HG03135 (cell line): ENCODE data around the gene SH3RF3.

Experiments
- ATAC-seq: cut with Tn5 transposase; IDR thresholded peaks from one replicate; pipeline ENCODE4 v1.9.1; 2021; ENCODE audit warnings: mild to moderate bottlenecking, moderate library complexity; ENCODE audit not compliant: unreplicated experiment

The SH3RF3 gene

DNA sequence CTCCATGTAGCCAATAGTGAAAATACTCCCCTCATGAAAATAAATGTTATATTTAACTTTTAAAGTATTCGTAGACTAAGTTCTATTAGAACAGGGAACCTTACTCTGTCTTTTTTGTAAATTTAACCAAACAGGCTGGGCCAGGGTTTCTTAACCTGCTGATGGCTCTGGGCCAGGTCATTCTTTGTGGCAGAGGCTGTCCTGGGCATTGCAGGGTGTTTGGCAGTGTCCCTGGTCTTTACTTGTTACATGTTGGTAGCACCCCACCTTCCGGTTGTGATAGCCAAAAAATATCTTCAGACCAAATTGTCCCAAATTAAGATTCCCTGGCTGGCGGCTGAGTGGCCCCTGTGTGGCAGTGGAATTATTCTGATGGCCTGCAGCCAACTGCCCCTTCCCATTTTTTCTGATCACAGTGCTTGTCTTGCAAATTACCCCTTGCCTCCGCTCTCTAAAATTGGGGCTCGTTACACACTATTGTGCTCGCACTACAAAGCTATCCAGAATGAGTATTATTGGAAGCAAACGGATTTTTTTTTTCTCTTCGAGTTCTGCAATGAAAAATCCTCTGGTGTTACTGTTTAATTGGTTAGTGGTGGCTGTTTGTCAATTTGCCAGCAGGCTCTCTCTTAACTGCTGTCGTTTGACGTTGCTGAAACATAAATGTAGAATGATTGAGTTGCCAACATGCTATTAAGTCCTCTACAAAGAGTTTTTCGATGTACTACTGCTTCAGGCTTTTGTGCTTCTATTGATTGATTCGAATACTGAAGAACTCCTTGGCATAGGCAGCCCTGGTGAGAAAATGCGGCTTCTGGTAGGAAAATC lies 216.9 kb downstream of the SH3RF3 start:
- no peak for ATAC-seq

DNA sequence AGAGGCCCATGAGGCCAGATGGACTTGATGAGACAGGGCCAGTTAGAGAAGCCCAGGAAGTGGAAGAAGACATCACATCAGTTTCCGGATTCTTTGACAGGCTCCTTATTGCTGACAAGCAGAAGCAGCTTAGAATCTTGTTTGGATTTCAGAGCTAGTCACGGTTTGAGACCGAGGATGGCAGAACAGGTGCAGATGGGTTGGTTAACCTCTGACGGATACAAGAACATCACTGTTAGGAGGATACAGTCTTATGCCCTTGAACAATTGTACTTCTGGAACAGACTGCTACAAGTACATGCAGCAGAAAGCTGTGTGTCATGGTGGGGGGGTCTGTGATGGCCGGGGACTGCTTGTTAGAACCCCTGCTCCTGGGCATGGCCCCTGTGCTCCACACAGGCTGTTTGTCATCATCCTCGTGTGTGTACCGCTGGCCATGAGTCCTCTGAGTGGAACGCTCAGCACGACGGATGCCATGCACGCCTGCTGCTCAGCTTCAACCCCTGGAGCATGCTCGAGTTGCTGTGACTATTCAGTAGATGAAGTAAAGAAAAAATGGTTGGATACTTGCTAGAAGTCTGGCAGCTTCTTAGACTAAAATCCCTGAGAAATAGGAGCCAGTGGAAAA lies 217.7 kb downstream of the SH3RF3 start:
- no peak for ATAC-seq

DNA sequence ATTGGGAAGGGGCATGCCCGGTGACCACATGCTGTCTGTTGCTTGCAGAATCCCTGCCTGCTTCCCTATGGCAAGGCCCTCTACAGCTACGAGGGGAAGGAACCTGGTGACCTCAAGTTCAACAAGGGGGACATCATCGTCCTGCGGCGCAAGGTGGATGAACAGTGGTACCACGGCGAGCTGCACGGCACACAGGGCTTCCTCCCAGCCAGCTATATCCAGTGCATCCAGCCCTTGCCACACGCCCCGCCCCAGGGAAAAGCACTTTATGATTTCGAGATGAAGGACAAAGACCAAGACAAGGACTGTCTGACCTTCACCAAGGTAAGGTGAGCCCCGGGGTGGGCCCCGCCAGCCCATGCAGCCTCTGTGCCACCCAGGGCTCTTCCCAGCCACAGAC lies 218.6 kb downstream of the SH3RF3 start:
- no peak for ATAC-seq

DNA sequence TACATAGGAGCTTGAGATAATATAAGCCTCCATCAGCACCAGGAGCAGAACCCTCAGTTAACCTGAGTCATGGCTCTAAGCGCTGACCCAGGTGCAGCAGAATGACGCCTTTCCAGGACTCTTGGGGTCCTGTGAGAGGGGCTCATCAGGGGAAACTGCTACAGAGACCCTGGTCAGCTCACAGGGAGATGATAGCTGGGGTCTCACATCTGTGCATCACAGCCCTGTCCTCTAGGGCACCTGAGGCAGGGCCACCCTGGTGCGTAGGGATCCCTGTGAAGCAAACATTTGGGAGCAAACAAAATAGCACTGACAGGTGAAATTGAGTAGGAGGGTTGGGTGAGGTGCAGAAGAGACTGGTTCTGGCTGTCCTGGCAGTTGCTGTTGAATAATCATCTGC lies 219.2 kb downstream of the SH3RF3 start:
- ATAC-seq: no peak

DNA sequence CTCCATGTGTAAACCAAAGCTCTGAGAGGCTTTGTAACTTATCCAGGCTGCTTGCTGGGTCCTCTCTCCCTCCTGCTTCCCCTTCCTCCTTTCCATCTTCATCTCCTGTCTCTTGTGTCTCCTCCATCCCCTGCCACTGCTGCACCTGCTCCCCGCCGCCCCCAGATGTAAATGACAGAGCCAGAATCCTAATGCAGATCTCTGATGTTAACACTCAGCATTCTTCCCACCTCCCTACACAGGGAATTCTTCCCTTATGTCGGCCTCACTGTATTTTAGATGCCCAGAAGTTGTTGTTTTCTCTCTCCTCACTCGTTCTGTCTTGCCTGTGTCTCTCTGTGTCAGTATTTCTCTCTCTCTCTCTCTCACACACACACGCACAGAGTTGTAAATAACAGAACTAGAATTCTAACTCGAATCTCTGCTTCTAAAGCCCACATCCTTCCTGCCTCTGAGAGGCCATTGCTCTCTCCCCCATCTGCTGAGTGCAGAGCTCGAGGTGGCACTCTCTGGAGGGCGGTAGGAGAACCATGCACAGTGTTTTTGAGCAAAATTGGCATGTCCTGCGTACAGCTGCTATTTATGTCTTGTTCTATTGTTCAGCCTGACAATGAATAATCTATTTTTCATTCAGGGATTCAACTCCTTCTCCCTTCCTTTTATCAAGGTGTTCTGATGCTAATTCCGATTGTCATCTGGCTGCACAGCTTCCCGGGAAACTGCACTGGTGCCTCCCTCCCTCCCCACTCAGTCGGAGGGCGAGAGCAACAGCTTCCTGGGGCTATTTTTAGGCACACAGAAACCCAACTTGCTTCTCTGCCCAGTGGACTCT lies 219.9 kb downstream of the SH3RF3 start:
- ATAC-seq: peak; percentile 81

DNA sequence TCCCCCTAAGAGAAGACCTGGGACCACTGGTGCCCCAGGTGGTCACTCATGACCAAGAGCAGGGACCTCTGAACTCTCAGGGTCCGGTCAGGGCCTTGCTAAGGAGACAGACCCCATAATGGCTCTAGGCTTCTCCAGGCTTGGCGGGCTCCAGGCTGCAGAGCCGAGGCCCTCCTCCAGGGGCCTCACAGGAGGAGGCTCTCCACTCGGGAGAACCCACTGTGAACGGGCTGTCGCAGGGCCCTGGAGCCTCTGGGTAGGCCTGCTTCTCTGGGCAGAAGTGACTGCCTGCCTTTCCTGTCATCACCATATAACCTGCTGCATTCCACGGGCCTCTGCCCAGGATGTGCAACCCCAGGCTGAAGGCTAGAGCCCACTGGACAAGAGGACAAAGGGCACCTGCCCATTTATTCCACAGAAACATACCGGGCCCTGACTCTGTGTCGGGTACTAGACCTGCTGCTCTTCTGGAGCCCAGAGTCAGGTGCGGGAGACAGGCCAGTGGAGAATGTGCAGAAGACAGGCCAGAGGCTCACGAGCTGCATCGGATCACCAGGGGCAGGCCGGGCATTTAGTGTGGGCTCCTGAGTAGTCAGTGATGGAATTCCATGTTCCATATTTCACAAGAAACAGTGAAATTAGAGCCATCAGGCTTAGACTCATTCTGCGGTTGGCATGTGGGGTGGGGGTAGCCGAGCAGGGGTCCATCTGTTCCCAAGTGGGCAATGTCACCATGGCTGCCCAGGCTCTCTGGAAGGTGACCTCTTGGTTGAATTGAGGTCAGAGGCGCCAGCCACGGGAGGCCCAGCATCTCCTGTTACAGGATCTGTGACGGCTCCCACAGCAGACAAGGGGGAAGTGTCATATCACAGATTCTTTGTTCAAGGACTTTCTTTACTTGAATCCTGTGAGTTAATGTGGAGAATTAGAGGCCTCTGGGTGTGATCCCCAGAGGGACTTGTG lies 220.8 kb downstream of the SH3RF3 start:
- ATAC-seq: no peak

DNA sequence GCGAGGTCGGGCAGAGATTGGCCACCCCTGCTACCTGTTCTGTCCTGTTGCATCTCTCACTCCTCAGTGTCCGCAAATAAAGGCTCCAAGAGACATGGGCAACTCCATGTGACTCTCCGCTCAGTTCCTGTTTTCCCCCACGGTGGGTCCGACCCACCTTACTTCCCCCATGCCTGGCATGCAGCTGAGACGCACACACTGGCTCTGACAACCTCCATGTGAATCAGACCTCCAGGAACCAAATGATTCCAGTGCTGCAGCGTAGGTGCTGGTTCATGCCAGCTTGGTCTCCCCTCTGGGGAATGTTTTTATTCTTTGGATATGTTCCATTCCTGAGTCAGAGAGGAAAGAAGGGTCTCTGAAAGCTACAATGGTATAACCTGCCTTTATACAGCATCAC lies 221.5 kb downstream of the SH3RF3 start:
- ATAC-seq: no peak

DNA sequence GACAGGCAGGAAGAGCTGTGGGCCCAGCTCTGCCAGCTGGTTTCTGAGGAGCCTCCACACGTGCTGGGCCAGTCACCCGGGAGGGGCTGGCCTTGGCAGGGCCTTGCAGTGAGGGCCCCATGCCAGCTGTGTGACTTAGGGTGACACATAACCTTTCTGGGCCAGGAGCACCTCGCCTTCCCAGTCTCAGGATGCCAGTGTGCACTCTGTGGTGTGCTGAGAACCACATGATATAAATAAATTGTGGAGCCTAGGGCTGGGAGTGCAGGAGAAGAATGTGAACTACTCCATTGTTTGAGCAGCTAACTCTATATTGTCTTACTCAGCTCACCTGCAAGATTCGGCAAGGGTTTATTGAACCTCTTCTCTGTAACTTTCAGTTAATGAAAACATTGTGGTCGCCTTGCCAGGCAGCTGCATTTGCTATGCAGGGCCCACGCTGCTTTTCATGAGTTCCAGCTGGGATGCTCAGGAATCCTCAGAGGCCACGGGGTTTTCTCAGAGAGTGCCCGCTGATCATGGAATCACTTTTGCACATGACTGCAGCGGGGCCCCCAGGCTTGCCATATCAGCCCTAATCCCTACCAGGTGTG lies 222.3 kb downstream of the SH3RF3 start:
- ATAC-seq: no peak

DNA sequence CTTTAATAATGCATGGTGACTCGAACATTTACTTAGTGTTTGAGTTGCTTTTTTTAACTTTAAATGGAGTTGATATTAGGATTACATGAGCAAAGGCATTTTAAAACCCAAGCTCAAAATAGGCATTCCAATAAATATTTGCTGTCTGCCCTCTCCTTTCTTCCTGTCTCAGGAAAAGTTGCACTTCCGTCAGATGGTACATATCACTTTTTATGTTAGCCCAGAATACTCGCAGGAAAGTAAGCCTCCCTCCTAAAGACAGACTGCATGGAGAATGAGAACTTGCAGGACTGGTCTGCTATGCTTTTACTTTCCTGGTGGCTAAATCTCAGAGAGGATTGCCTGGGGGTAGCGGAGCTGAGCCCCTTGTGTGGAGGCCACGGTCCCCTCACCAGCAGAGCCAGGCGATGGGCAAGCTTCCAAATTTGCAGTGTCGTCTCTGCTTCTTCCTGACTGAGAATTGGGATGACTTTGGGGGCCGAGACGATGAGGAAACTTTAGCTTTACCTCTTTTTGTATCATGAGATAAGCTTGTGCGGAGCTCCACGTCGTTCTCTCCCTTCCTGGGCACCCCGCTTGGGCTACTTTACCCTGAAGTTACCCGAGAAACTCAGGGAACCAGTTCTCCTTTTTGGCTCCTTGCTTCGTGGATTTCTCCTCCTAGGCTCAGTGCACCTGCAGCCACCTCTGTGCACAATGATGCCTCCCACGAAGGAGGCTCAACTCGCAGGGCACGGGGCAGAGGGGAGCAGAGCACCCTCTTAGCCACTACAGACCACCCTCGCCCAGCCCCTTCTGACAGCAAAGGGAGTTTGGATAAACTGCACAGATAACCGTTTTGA lies 223.3 kb downstream of the SH3RF3 start:
- ATAC-seq: no peak

DNA sequence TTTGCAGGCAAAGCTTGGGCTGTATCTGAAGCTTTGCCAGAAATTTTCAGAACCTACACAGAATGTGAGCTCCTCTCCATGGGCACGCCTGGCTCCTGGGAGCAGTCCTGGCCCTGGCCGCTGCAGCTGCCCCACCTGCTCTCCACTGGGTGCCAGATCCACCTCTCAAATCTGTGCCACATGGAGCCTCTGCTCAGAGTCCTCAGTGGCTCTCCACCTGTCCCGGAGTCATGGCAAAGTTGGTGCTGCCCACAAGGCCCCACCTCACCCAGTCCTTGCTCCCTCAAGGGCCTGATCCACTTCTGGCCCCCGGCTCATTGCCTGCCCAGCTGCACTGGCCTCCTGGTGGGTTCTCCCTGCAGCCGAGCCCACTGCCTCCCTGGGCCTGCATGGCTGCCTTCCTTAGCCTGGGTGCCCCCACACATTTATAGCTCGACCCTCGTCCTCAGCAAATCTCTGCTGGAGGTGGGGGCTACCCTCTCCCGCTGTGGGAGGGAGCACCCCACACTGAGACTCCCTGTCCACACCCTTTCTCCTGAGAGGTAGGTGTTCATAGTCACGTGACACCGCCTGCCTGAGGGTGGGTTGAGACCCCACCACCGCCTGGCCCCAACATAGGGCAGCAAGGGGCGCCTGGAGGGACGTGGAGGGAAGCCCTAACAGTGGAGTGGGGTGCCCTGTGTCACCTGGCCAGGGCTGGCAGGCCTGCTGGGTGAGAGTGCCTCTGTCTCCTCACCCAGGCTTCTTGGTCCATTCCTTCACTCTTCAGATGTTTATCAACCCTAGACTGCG lies 224.1 kb downstream of the SH3RF3 start:
- ATAC-seq: no peak

DNA sequence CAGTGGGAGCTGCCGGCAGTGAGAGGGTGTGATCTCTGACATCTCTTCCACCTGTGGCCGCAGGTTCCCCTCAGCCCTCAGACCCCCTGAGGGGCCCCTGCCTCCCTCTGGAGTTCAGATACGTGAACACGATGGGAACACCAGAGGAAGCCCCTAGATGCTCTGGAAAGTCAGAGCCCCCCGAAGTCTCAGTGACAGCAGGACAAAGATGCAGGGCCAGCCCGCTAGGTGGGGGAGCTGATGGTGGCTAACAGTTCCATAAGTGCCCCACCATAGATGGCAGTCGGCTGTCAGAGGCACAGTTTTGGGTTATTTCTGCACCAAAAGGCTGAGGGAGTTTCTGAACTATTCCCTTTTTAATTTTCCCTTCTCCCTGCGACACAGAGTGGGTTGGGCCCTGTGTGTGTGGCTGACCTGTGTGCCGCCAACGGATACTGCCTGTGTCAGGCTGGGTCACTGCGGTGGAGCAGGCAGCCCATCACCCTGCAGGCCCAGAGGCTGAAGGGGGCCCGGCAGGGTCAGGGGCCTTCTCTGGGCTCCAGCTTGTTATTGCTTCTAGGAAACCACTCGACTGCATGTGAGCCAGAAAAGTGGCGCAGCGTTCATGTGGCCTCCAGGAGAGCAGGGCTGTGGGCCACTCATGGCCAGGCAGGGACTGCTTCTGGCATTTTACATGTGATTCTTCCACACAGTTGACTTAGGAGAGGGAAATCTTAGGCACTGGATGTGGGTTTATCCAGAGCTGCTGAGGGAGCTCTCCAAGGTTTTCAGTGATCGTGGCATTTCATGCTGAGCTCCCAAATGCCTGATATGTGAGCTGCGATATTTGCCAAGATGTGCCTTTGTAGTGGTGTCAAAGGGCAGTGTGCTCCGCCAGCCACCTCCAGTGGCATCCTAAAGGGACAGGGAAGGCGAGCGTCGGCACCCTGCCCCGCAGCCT lies 225.1 kb downstream of the SH3RF3 start:
- ATAC-seq: no peak

DNA sequence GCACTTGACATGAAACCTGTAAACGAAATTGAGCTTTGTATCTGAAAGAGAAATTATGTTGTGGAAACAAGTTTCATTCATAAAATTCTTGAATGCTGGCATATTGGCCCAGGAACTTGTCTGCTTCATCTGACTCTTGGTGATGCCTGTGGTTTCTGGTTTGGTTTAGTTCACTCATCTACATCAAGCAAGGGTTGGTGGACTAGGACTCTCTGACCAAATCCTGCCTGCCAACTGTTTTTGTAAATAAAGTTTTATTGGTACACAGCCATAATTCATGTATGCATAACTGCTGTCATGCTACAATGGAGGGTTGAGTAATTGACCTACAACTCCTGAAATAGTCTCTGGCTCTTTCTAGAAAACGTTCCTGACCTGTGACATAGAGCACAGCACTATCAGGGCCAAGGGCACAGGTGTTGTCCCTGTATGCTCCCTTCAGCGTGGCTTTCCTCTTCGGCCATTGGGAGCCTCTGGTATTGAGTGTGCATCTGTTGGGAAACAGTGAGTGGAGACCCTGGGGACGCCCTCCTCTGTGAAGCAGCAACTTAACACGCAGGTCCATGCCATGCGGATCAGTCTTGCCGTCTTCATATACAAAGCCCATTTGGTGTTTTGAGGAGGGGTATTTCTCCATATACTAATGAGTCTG lies 226.3 kb downstream of the SH3RF3 start:
- no peak for ATAC-seq

DNA sequence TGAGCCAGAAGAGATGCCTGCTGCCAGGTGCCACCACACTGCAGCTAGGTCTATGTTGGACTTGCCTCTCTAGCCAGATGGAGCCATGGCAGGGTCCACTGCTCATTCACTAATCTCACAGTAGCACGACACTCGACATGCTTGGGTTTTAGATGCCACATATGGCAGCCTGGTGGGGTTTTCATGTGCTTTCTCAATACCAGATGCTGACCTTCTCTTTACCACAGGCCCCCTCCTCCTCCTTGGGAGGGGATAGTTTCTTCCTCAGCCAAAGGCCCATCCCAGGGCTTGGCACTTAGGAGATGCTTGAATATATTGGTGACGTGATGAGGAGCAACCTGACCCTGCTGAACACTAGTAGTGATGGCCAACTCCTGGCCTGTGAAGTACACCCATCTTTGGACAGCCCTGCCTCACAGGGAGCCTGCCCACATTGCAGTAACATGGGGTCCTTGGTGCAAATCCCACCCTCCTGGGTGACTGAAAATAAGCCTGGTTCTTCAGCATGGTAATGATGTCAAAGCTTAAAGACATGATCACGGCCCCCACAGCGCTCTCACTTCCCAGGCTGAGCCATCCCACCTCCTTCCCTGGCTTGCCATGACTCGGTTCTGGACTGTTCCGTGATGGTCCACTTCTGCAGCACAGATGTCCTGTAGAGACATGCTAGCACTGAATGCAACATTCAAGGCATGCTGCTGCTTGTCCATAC lies 227.5 kb downstream of the SH3RF3 start:
- no peak for ATAC-seq

DNA sequence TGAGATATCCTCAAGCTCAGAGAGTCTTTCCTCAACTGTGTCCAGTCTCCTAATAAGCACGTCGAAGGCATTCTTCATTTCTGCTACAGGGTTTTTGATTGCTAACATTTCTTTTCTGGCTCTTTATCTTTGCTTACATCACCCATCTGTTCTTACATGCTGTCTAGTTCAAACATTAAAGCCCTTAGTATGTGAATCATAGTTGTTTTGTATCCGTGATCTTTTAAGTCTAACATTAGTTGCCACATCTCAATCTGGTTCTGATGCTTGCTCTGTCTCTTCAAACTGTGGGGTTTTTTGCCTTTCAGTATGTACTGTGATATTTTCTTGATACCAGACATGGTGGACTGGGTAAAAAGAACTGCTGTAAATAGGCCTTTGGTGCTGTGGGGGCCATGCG lies 235.2 kb downstream of the SH3RF3 start:
- ATAC-seq: no peak

DNA sequence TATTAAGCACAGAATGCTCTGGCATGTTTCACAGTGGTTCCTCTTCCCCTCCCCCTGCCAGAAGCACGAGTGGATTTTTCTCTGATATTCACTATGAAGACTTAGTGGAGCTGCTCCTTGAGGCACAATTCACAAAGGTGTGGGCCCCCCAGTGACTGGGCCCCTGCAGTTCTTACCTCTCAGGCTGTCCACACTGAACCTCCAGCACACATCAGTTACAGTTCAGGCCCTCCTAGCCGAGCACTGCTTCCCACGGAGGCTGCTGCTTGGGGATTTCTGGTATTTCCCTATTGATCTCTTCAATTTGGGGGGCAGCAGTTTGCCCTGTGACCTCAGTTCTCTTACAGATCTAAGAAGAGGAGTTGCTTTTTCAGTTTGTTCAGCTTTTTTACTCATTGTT lies 236.1 kb downstream of the SH3RF3 start:
- no peak for ATAC-seq

DNA sequence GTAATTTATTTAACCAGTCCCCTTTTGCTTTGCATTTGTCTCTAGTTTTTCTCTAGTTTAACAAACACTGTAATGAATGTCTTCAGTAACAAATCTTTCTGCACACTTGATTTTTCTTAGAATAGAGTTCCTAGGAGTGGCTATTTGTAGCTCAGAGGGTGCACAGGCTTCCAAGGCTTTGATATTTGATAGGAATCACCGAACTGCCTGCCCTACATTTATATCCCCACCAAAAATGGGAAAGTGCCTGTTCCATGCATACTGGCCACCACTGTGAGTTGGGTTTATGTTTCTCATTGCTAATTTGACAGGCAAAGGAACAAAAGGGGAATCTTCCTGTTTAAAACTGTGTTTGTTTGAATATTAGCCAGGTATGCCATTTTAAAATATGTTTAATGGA lies 238.7 kb downstream of the SH3RF3 start:
- no peak for ATAC-seq
